ENCODE measurements around the gene RNF169. TPM values are rescaled to one million over a fixed set of nuclear protein-coding genes. Genes with fewer than 3 reads are reported as not detected.

The RNF169 gene
- total and polyA plus RNA-seq, 2 experiments from 2014 or later = 0.78 to 16.5 TPM

DNA sequence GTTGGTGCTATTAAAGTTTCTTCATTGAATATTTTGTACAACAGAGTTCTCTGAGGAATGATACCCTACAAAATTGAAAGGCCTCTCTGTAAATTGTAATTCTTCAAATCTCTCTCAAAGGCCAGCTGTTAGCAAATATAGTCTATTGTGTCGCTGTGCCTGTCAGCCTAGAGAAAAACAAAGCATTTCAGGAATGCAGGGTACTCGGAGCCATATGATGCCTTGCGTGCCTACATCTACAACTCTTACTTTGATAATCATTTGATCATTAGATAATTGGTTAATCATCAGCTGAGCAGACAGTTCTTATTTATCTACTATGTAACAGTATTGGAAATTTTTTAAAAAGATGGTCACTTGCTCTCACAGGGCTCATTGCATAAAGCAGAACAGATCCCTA, 67.3 kb downstream of the RNF169 start:
- no peaks in the 10 kb centered on the region; the same call in 1 of the 3 replicates for H3K36me3 Mint-ChIP-seq (ENCODE audit: low read depth)
- ATAC-seq (no peak), DNase-seq (ENCODE audit: low spot score) (peak; percentile 9)
- Histone ChIP-seq H3K4me3 (no peak overlapping the region), H3K27me3 (ENCODE audit: insufficient read depth) (no peaks in the 10 kb centered on the region), H3K9me2 (ENCODE audit: insufficient read depth) (no peaks in the 10 kb centered on the region), H3K4me2 (no peak overlapping the region), H2AFZ (no peak overlapping the region), H3K79me2 (replicated peaks; ENCODE audit: insufficient read depth) (no peaks in the 10 kb centered on the region), H3K27ac (ENCODE audit: low read depth) (no peak overlapping the region), H3K4me1 (ENCODE audit: insufficient read depth) (no peaks in the 10 kb centered on the region; the same call in 1 of the 2 replicates), H4K20me1 (replicated peaks; ENCODE audit: insufficient read depth) (peaks cover 7% of the 10 kb centered on the region), H3F3A (replicated peaks; ENCODE audit: low read depth) (no peaks in the 10 kb centered on the region), H3K36me3 (ENCODE audit: insufficient read depth) (0 out of 2 replicates have a peak, but pooled peaks cover 6% of the 10 kb centered on the region)
- H3K27me3 Mint-ChIP-seq (ENCODE audit: insufficient read depth, low read depth, poor library complexity) = no peaks in the 10 kb centered on the region
- H3K4me3 Mint-ChIP-seq = no peak overlapping the region
- H3K4me1 Mint-ChIP-seq = no peaks in the 10 kb centered on the region
- no peaks in the 10 kb centered on the region for H3K9me3 Mint-ChIP-seq
- no peak overlapping the region for H3K27ac Mint-ChIP-seq
- TF ChIP-seq, protein P1, sequence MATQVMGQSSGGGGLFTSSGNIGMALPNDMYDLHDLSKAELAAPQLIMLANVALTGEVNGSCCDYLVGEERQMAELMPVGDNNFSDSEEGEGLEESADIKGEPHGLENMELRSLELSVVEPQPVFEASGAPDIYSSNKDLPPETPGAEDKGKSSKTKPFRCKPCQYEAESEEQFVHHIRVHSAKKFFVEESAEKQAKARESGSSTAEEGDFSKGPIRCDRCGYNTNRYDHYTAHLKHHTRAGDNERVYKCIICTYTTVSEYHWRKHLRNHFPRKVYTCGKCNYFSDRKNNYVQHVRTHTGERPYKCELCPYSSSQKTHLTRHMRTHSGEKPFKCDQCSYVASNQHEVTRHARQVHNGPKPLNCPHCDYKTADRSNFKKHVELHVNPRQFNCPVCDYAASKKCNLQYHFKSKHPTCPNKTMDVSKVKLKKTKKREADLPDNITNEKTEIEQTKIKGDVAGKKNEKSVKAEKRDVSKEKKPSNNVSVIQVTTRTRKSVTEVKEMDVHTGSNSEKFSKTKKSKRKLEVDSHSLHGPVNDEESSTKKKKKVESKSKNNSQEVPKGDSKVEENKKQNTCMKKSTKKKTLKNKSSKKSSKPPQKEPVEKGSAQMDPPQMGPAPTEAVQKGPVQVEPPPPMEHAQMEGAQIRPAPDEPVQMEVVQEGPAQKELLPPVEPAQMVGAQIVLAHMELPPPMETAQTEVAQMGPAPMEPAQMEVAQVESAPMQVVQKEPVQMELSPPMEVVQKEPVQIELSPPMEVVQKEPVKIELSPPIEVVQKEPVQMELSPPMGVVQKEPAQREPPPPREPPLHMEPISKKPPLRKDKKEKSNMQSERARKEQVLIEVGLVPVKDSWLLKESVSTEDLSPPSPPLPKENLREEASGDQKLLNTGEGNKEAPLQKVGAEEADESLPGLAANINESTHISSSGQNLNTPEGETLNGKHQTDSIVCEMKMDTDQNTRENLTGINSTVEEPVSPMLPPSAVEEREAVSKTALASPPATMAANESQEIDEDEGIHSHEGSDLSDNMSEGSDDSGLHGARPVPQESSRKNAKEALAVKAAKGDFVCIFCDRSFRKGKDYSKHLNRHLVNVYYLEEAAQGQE (IDR thresholded peaks at IDR 0.05; ENCODE audit: unreplicated experiment) = no peak
- TF ChIP-seq ZNF331 (CRISPR knock-in tag; IDR thresholded peaks at IDR 0.05; ENCODE audit: low read depth) (no peak), ZNF462 (CRISPR knock-in tag; IDR thresholded peaks at IDR 0.05) (no peak), CREB1 (CRISPR knock-in tag; IDR thresholded peaks at IDR 0.05; ENCODE audit: low read depth) (no peak), STAT1 (IDR thresholded peaks at IDR 0.05; ENCODE audit: unreplicated experiment) (no peak), CTCF (conservative IDR thresholded peaks at IDR 0.05; ENCODE audit: low read depth in 2 of 2) (no peak), EZH2phosphoT487 (IDR thresholded peaks at IDR 0.05; ENCODE audit: unreplicated experiment) (no peak), EZH2 (IDR thresholded peaks at IDR 0.05; ENCODE audit: low read depth, unreplicated experiment) (no peak), POLR2AphosphoS5 (IDR thresholded peaks at IDR 0.05; ENCODE audit: low read depth) (no peak)

Data from GM23338 (cell line).